Ishikawa (cell line): ENCODE measurements around the gene MOBP.

Experiments
- CREB1 ChIP-seq: IDR thresholded peaks from 2 replicates; pipeline ENCODE4 v1.6.1; 2012; ENCODE audit warnings: low read depth
- EGR1 ChIP-seq: IDR thresholded peaks from 2 replicates; pipeline ENCODE4 v1.6.1; 2012
- EP300 ChIP-seq: IDR thresholded peaks from 2 replicates; pipeline ENCODE4 v1.6.1; 2012; ENCODE audit warnings: borderline replicate concordance
- NFIC ChIP-seq: IDR thresholded peaks from 2 replicates; pipeline ENCODE4 v1.6.1; 2012
- RAD21 ChIP-seq: IDR thresholded peaks from 2 replicates; pipeline ENCODE4 v1.6.1; 2012; ENCODE audit warnings: low read depth
- USF1 ChIP-seq: IDR thresholded peaks from 2 replicates; pipeline ENCODE4 v1.6.1; 2012

GRCh38 chr3:39443530-39443929 is 23.9 kb upstream of the MOBP start:
- TF ChIP-seq EP300 (no peak), RAD21 (no peak), EGR1 (no peak), CREB1 (no peak), NFIC (no peak), USF1 (no peak)
